Activated naive CD4-positive, alpha-beta T cell treated with anti-CD3 and anti-CD28 coated beads for 36 hours (primary cell): ENCODE data around the gene SLC25A6. TPM values are rescaled to one million over a fixed set of nuclear protein-coding genes. Genes with fewer than 3 reads are reported as not detected.
"Not testable (repeated sequence)": the region's sequence is repeated elsewhere in the genome, so short reads cannot be mapped to it uniquely, and the experiment has no call there.

ENCODE experiments used
- CTCF ChIA-PET: fragments of 350-600 bp; sonication (Branson Sonifier 250); formaldehyde crosslinking; loops from one replicate; lab custom pipeline; 2021; ENCODE audit warnings: antibody characterized with exemption; lab: Charles Lee
- DNase-seq: peaks from one replicate; pipeline ENCODE4 v3.0.0-alpha.2; 2020
- H3K27ac Mint-ChIP-seq: one replicate; pipeline ENCODE4 v1.8.0; 2021; ENCODE audit warnings: mild to moderate bottlenecking, mixed read lengths
- H3K27me3 Mint-ChIP-seq: one replicate; pipeline ENCODE4 v1.8.0; 2021; ENCODE audit warnings: low read depth, mixed read lengths
- H3K36me3 Mint-ChIP-seq: one replicate; pipeline ENCODE4 v1.8.0; 2021; ENCODE audit warnings: low read depth, mixed read lengths
- H3K4me1 Mint-ChIP-seq: one replicate; pipeline ENCODE4 v1.8.0; 2021; ENCODE audit warnings: low read depth, mixed read lengths
- H3K4me3 Mint-ChIP-seq: one replicate; pipeline ENCODE4 v1.8.0; 2021; ENCODE audit warnings: mild to moderate bottlenecking, moderate library complexity, mixed read lengths
- H3K9me3 Mint-ChIP-seq: one replicate; pipeline ENCODE4 v1.8.0; 2021; ENCODE audit warnings: mixed read lengths
- intact Hi-C: fragments of 100-400 bp; cut with micrococcal nuclease; formaldehyde crosslinking; loops from one replicate; pipeline ENCODE4 v1.15.1; 2023
- total RNA-seq, 2 experiments: library from RNA; stranded (reverse); gene quantifications; one replicate each; pipeline ENCODE4 v1.2.3, GENCODE V29; 2021

The SLC25A6 gene
- total RNA-seq, 2 experiments from 2014 or later, result 457 to 463 TPM

DNA sequence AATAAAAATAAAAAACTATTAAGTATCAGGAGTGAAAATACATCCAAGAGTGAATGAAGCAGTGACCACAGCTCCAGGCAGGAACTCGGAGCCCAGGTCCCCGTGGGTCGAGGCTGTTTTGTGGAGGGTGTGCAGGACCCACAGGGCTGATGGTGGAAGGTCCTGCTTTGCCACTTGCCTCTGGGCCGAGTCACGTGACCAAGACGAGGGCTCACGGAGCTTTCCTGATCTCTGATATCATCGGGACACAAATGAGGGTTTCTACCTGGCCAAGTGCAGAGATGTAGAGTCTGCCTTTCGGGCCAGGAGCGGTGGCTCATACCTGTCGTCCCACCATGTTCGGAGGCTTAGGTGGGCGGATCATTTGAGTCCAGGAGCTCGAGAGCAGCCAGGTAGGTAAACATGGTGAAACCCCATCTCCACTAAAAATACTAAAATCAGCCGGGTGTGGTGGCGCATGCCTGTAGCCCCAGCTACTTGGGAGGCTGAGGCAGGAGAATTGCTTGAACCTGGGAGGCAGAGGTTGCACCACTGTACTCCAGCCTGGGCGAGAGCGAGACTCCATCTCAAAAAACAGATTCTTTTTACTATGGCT lies 7.2 kb downstream of the SLC25A6 start:
- Mint-ChIP-seq H3K9me3 (no peaks in the 10 kb centered on the region), H3K27me3 (no peaks in the 10 kb centered on the region), H3K4me1 (peaks cover 22% of the 10 kb centered on the region), H3K27ac (no peak overlapping the region), H3K4me3 (no peak overlapping the region), H3K36me3 (peaks cover 55% of the 10 kb centered on the region)
- CTCF ChIA-PET, result no interaction called here
- intact Hi-C loops, result no loop called here
- DNase-seq, result no peak

DNA sequence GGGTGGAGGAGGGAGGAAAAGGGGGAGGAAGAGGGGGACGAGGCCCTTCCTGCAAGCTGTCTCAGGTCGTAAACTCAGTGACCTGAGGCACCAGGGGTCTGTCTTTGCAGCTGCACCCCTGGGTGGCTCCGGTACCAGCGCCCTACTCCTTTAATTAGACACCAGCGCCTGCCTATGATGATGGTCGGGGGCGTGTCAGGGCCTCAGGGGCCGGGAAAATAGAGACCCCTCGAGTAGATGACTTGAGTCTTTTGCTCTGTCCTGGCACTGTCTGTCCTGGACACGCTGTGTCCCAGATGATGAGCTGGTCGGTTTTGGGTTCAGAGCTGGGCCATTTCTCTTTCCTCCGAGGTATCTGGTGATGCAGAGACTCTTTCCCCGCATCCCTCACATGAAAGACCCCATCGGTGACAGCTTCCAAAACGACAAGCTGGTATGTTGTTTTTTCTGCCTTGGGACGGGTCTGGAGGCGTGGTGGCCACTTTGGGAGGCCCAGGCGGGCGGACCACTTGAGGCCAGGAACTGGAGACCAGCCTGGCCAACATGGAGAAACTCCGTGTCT lies 11.2 kb downstream of the SLC25A6 start:
- no peaks in the 10 kb centered on the region for H3K9me3 Mint-ChIP-seq
- intact Hi-C loops, result no loop called here
- CTCF ChIA-PET, result no interaction called here
- no peak overlapping the region for H3K27ac Mint-ChIP-seq
- H3K4me1 Mint-ChIP-seq, result peaks cover 3% of the 10 kb centered on the region
- no peak for DNase-seq
- H3K27me3 Mint-ChIP-seq, result no peaks in the 10 kb centered on the region
- H3K36me3 Mint-ChIP-seq, result peaks cover 20% of the 10 kb centered on the region
- H3K4me3 Mint-ChIP-seq, result no peak overlapping the region

DNA sequence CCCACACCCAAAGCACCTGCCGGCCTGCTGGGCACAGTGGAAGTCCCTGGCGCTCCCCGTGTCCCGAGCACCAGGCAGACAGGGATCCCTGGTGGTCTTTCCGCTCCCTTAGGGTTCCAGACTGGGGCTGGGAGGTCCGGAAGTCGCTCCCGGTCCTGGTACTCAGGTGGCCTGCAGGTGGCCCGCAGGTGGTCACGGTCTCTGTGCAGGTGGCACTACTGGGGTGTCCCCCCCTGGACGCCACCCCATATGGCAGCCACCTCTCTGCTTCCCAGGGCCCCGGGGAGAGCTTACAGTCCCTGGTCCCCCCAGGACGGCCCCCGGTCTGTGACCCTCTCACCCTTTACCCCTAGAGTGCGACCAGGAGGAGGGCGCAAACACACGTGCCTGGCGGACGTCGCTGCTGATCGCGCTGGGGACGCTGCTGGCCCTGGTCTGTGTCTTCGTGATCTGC lies 13.6 kb downstream of the SLC25A6 start:
- H3K27me3 Mint-ChIP-seq, result no peaks in the 10 kb centered on the region
- no peak for DNase-seq
- H3K36me3 Mint-ChIP-seq, result peaks cover 4% of the 10 kb centered on the region
- peaks cover 3% of the 10 kb centered on the region for H3K4me1 Mint-ChIP-seq
- H3K9me3 Mint-ChIP-seq, result no peaks in the 10 kb centered on the region
- H3K27ac Mint-ChIP-seq, result no peak overlapping the region
- CTCF ChIA-PET, result no interaction called here
- intact Hi-C loops, result no loop called here
- H3K4me3 Mint-ChIP-seq, result no peak overlapping the region

DNA sequence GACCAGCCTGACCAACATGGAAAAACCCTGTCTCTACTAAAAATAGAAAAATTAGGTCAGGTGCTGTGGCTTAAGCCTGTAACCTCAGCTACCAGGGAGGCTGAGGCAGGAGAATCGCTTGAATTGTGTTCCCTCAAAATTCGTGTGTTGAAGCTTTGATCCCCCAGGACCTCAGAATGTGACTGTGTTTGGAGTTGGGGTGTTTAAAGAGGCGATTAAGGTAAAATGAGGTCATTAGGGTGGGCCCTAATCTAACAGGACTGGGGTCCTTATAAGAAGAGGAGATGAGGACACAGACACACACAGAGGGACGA lies 23.6 kb downstream of the SLC25A6 start:
- DNase-seq, result no peak
- Mint-ChIP-seq H3K4me3 (no peak overlapping the region), H3K36me3 (peaks cover 7% of the 10 kb centered on the region), H3K9me3 (no peaks in the 10 kb centered on the region), H3K4me1 (no peaks in the 10 kb centered on the region), H3K27ac (no peak overlapping the region), H3K27me3 (no peaks in the 10 kb centered on the region)
- intact Hi-C loops, result no loop called here
- CTCF ChIA-PET, result no interaction called here

DNA sequence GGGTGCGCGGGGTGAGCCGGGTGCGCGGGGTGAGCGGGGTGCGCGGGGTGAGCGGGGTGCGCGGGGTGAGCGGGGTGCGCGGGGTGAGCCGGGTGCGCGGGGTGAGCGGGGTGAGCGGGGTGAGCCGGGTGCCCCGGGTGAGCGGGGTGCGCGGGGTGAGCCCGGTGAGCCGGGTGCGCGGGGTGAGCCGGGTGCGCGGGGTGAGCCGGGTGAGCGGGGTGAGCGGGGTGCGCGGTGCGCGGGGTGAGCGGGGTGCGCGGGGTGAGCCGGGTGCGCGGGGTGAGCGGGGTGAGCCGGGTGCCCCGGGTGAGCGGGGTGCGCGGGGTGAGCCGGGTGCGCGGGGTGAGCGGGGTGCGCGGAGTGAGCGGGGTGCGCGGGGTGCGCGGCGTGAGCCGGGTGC lies 25.6 kb downstream of the SLC25A6 start:
- H3K27me3 Mint-ChIP-seq, H3K4me3 Mint-ChIP-seq, H3K9me3 Mint-ChIP-seq, intact Hi-C loops, H3K4me1 Mint-ChIP-seq, DNase-seq, H3K27ac Mint-ChIP-seq, CTCF ChIA-PET: not testable (repeated sequence)
- peaks cover 14% of the 10 kb centered on the region for H3K36me3 Mint-ChIP-seq

DNA sequence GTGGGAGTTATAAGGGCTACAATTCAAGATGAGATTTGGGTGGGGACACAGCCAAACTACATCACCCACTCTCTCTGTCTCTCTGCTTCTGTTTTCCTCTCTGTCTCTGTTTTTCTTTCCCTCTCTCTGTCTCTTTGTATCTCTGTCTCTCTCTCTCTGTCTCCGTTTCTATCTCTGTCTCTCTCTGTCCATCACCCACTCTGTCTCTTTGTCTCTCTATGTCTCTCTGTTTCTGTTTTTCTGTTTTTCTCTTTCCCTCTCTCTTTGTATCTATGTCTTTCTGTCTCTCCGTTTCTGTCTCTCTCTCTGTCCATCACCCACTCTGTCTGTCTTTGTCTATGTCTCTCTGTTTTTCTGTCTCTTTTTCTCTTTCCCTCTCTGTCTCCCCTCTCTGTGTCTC lies 30.0 kb downstream of the SLC25A6 start:
- Mint-ChIP-seq H3K27ac (no peak overlapping the region), H3K9me3 (peaks cover 4% of the 10 kb centered on the region), H3K27me3 (no peaks in the 10 kb centered on the region), H3K4me3 (no peak overlapping the region), H3K4me1 (no peaks in the 10 kb centered on the region), H3K36me3 (peaks cover 27% of the 10 kb centered on the region)
- intact Hi-C loops, result no loop called here
- CTCF ChIA-PET, result no interaction called here
- no peak for DNase-seq

DNA sequence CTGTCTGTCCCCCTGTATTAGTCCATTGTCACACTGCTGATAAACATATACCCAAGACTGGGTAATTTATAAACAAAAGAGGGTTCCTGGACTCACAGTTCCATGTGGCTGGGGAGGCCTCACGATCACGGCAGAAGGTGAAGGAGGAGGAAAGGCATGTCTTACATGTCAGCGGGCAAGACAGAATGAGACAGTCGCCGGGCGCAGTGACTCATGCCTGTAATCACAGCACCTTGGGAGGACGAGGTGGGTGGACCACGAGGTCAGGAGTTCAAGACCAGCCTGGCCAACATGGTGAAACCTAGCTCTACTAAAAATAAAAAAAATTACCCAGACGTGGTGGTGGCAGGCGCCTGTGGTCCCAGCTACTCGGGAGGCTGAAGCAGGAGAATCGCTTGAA lies 30.6 kb downstream of the SLC25A6 start:
- no peaks in the 10 kb centered on the region for H3K4me1 Mint-ChIP-seq
- intact Hi-C loops, result no loop called here
- peaks cover 27% of the 10 kb centered on the region for H3K36me3 Mint-ChIP-seq

DNA sequence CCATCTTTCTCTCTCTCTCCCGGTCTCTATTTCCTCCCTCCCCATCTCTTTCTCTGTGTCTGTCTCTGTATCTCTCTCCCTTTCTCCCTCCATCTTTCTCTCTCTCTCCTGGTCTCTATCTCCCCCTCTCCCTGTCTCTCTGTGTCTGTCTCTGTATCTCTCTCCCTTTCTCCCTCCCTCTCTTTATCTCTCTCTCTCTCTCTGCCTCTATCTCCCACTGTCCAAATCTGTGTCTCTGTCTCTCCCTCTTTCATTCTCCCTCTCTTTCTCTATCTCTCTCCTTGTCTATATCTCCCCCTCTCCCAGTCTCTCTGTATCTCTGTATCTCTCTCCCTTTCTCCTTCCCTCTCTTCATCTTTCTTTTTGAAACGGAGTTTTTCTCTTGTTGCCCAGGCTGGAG lies 31.7 kb downstream of the SLC25A6 start:
- Mint-ChIP-seq H3K27ac (no peak overlapping the region), H3K4me1 (peaks cover 2% of the 10 kb centered on the region), H3K9me3 (peaks cover 4% of the 10 kb centered on the region), H3K4me3 (no peak overlapping the region), H3K36me3 (peaks cover 27% of the 10 kb centered on the region), H3K27me3 (no peaks in the 10 kb centered on the region)
- intact Hi-C loops, result no loop called here
- CTCF ChIA-PET, result no interaction called here
- no peak for DNase-seq

More for the DNA sequence above, 30.6 kb downstream of the SLC25A6 start:
- CTCF ChIA-PET, result no interaction called here
- Mint-ChIP-seq H3K9me3 (peaks cover 4% of the 10 kb centered on the region), H3K27ac (no peak overlapping the region), H3K4me3 (no peak overlapping the region), H3K27me3 (no peaks in the 10 kb centered on the region)
- DNase-seq, result no peak

DNA sequence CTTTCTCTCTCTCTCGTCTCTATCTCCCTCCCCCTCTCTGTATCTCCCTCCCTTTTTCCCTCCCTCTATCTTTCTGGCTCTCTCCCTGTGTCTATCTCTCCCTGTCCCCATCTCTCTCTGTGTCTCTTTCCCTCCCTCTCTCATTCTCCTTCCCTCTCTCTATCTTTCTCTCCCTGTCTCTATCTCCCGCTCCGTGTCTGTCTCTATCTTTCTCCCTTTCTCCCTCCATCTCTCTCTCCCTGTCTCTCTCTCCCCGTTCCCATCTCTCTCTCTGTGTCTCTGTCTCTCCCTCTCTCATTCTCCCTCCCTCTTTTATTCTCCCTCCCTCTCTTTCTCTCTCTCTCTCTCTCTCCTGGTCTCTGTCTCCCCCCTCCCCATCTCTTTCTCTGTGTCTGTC lies 32.4 kb downstream of the SLC25A6 start:
- DNase-seq, result no peak

DNA sequence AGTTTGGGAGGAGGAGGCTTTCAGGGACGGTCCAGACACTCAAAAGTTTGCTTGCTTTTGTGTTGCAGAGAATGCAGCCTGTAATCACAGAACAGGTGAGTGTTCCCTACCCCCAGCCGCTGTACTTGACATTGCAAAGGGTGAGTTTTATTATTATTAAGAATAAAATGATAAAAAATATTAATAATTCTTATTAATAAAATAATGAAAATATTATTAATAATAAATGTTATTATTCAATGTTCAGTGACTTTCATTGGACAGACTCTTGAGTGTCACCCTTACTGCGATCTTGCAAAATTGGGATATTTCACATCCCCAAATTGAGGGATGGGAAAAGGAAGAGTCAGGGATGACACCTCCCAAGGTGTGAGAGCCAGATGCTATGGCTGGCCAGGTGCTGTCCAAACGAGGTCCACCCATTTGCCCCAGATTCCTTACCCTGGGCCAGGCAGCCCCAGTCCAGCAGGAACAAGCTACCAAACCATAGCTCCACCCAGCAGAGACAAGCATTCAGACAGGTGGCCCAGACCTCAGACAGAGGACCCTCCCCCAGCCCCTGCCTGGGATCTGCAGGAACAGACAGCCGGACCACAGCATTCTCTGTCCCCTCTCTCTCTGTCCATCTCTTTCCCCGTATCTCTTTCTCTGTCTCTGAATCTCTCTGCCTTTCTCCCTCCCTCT lies 33.0 kb downstream of the SLC25A6 start:
- H3K36me3 Mint-ChIP-seq, result peaks cover 23% of the 10 kb centered on the region
- intact Hi-C loops, result no loop called here
- no peak for DNase-seq

More for the DNA sequence above, 32.4 kb downstream of the SLC25A6 start:
- CTCF ChIA-PET, result no interaction called here
- no peaks in the 10 kb centered on the region for H3K27me3 Mint-ChIP-seq
- H3K36me3 Mint-ChIP-seq, result peaks cover 23% of the 10 kb centered on the region
- H3K9me3 Mint-ChIP-seq, result peaks cover 4% of the 10 kb centered on the region
- intact Hi-C loops, result no loop called here
- no peak overlapping the region for H3K4me3 Mint-ChIP-seq
- peaks cover 2% of the 10 kb centered on the region for H3K4me1 Mint-ChIP-seq
- no peak overlapping the region for H3K27ac Mint-ChIP-seq

DNA sequence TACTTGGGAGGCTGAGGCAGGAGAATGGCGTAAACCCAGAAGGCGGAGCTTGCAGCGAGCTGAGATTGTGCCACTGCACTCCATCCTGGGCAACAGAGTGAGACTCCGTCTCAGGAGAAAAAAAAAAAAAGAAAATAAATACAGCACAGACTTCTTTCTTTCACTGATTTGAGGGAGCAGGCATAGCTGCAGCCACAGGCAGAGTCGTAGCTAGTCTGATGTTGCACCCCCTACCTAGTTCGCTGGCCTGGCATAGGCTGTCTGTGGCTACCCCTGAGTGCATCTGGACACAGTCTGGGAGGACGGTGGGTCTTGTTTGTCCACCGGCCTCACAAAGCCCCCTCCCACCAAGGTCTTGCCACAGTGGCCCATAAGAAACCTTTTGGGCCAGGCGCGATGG lies 33.9 kb downstream of the SLC25A6 start:
- no peak overlapping the region for H3K4me3 Mint-ChIP-seq
- CTCF ChIA-PET, result no interaction called here
- no peaks in the 10 kb centered on the region for H3K27me3 Mint-ChIP-seq
- peaks cover 6% of the 10 kb centered on the region for H3K4me1 Mint-ChIP-seq
- intact Hi-C loops, result no loop called here
- no peak overlapping the region for H3K27ac Mint-ChIP-seq
- DNase-seq, result no peak
- peaks cover 23% of the 10 kb centered on the region for H3K36me3 Mint-ChIP-seq
- H3K9me3 Mint-ChIP-seq, result peaks cover 4% of the 10 kb centered on the region

More for the DNA sequence above, 33.0 kb downstream of the SLC25A6 start:
- Mint-ChIP-seq H3K4me3 (no peak overlapping the region), H3K27ac (no peak overlapping the region), H3K4me1 (peaks cover 6% of the 10 kb centered on the region), H3K9me3 (peaks cover 4% of the 10 kb centered on the region), H3K27me3 (no peaks in the 10 kb centered on the region)
- CTCF ChIA-PET, result no interaction called here

DNA sequence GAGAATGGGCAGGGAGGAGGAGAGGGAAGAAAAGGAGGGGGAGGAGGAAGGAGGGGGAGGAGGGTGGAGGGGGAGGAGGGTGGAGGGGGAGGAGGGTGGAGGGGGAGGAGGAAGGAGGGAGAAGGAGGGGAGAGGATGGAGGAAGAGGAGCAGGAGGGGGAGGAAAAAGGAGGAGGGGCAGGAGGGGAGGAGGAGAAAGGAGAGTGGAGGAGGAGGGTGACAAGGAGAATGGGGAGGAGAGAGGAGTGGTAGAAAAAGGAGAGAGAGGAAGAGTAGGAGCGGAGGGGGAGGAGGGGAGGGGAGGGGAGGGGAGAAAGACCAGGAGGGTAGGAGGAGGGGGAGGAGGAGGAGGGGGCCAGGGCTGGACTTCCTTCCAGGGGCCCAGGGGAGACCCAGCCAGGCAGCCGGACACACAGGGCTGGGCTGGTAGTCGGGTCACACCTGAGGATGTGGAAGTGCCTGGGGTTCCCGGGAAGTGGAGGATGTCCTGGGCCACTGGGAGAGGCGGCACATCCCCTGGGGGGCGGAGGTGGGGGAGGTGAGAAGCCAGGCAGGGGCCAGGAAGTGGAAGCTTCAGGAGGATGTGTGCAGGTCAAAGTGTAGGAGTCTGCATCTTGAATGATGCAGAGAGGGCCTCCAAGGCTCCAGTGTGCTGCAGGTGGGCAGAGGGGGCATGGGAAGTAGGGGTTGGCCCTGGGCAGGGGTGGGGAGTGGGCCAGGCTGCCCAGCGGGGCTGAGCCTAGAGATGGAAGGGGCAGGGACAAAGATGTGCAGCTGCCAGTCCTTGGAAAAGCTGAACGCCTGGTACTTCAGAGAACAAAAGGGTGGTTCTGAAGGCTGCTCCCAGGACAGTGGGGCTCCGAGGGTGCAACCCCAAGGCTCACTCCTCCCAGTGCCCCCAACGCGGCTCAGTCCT lies 36.5 kb downstream of the SLC25A6 start:
- Mint-ChIP-seq H3K4me3 (no peak overlapping the region), H3K4me1 (peaks cover 6% of the 10 kb centered on the region), H3K27ac (no peak overlapping the region), H3K27me3 (no peaks in the 10 kb centered on the region), H3K9me3 (peaks cover 4% of the 10 kb centered on the region), H3K36me3 (peaks cover 16% of the 10 kb centered on the region)
- no peak for DNase-seq
- intact Hi-C loops, result no loop called here
- CTCF ChIA-PET, result no interaction called here
